Nephron progenitor cell (in vitro differentiated cells): Measurements from ENCODE around the gene MYO7B.

Experiments used
- DNase-seq: peaks from one replicate; pipeline ENCODE4 v3.0.0; 2021
- H3K27ac Mint-ChIP-seq: 2 replicates; pipeline ENCODE4 v1.8.0; 2021; ENCODE audit warnings: mild to moderate bottlenecking, moderate library complexity, mixed read lengths
- H3K27me3 Mint-ChIP-seq: 2 replicates; pipeline ENCODE4 v1.8.0; 2021; ENCODE audit warnings: mild to moderate bottlenecking, low read depth, mixed read lengths; ENCODE audit not compliant: poor library complexity
- H3K36me3 Mint-ChIP-seq: 2 replicates; pipeline ENCODE4 v1.8.0; 2021; ENCODE audit warnings: low read depth, mixed read lengths
- H3K4me1 Mint-ChIP-seq: 2 replicates; pipeline ENCODE4 v1.8.0; 2021; ENCODE audit warnings: mixed read lengths
- H3K4me3 Mint-ChIP-seq: 2 replicates; pipeline ENCODE4 v1.8.0; 2021; ENCODE audit warnings: mild to moderate bottlenecking, moderate library complexity, mixed read lengths
- H3K9me3 Mint-ChIP-seq: 2 replicates; pipeline ENCODE4 v1.8.0; 2021; ENCODE audit warnings: mild to moderate bottlenecking, moderate library complexity, mixed read lengths
- CTCF ChIP-seq: fragments of 200-600 bp; sonication (generic); IDR thresholded peaks from 2 replicates; pipeline ENCODE4 v1.5.0; 2021; ENCODE audit warnings: antibody characterized with exemption

MYO7B gene

GRCh38 chr2:127576433-127577207 is 41.1 kb downstream of the MYO7B start:
- Mint-ChIP-seq H3K9me3 (no peaks in the 10 kb centered on the region), H3K4me1 (peaks cover 45% of the 10 kb centered on the region), H3K36me3 (no peaks in the 10 kb centered on the region), H3K27ac (peak overlapping the region; percentile 42), H3K27me3 (peaks cover 11% of the 10 kb centered on the region), H3K4me3 (no peak overlapping the region)
- DNase-seq = peak; percentile 40
- TF ChIP-seq CTCF = no peak

GRCh38 chr2:127577208-127577475 is 41.7 kb downstream of the MYO7B start:
- no peaks in the 10 kb centered on the region for H3K9me3 Mint-ChIP-seq
- no peak for TF ChIP-seq CTCF
- peak overlapping the region; percentile 42 for H3K27ac Mint-ChIP-seq
- H3K4me3 Mint-ChIP-seq = no peak overlapping the region
- no peak for DNase-seq
- H3K27me3 Mint-ChIP-seq = peaks cover 12% of the 10 kb centered on the region
- peaks cover 45% of the 10 kb centered on the region for H3K4me1 Mint-ChIP-seq
- H3K36me3 Mint-ChIP-seq = no peaks in the 10 kb centered on the region

DNA sequence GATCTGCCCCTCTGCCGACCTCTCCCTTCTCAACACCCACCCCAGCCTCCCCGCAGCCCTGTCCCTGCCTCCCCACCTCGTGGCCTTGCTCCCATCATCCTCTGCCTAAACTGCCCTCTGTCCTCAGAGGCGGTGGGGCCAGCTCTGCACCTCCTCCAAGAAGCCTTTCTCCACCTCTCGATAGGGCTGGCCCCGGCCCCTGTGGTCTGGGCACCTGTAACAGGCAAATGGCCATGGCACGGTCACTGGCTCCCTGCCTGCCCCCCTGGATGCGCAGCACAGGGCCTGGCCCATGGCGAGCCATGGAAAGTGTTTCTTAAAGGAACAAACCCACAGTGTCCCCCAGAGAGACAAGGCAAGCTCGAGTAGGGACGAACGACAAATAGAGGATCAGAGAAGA is 42.0 kb downstream of the MYO7B start:
- Mint-ChIP-seq H3K9me3 (no peaks in the 10 kb centered on the region), H3K27ac (peak overlapping the region; percentile 42), H3K36me3 (no peaks in the 10 kb centered on the region), H3K4me3 (no peak overlapping the region), H3K27me3 (peaks cover 13% of the 10 kb centered on the region), H3K4me1 (peaks cover 42% of the 10 kb centered on the region)
- no peak for TF ChIP-seq CTCF
- no peak for DNase-seq

DNA sequence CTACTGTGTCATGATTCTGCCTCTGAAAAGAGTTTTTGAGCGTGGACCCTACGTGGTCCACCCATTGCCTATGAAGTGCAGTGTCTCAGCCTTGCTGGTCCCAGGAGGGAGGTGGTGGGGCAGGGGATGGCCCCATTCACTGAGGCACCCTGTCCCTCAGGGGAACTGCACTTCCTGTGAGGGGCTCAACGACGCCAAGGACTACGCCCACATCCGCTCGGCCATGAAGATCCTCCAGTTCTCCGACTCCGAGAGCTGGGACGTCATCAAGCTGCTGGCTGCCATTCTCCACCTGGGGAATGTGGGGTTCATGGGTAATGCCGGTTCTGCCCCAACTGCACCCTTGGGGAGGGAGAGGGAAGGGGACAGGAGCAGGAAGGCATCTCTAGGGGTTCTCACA is 42.5 kb downstream of the MYO7B start:
- H3K4me1 Mint-ChIP-seq = peaks cover 37% of the 10 kb centered on the region
- no peak overlapping the region for H3K27ac Mint-ChIP-seq
- no peak for DNase-seq
- H3K36me3 Mint-ChIP-seq = no peaks in the 10 kb centered on the region
- no peaks in the 10 kb centered on the region for H3K9me3 Mint-ChIP-seq
- H3K4me3 Mint-ChIP-seq = no peak overlapping the region
- H3K27me3 Mint-ChIP-seq = peaks cover 8% of the 10 kb centered on the region
- TF ChIP-seq CTCF = no peak

DNA sequence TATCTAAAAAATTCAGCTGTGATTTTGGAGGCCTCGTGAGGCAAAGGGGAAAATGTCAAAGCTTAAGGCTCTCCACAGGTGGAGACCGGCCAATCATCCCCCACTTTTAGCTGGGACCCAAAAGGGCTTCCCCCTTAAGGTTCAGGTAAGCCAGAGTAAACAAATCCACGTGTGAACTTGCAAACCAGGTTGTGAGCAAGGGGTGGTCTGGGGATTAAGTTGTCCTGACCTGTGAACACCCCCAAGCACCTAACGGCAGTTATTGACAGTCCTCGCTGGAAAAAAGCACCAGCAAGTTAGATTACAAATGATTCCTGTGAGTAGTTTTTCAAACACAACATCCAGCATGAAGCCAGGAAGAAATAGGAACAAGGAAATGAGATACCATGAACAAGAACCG is 42.9 kb downstream of the MYO7B start:
- Mint-ChIP-seq H3K9me3 (no peaks in the 10 kb centered on the region), H3K36me3 (no peaks in the 10 kb centered on the region), H3K4me1 (peaks cover 33% of the 10 kb centered on the region), H3K4me3 (no peak overlapping the region), H3K27ac (no peak overlapping the region), H3K27me3 (peaks cover 8% of the 10 kb centered on the region)
- TF ChIP-seq CTCF = no peak
- no peak for DNase-seq

GRCh38 chr2:127579231-127579630 is 43.7 kb downstream of the MYO7B start:
- H3K9me3 Mint-ChIP-seq = no peaks in the 10 kb centered on the region
- peaks cover 8% of the 10 kb centered on the region for H3K27me3 Mint-ChIP-seq
- peaks cover 27% of the 10 kb centered on the region for H3K4me1 Mint-ChIP-seq
- TF ChIP-seq CTCF = no peak
- H3K27ac Mint-ChIP-seq = no peak overlapping the region
- no peaks in the 10 kb centered on the region for H3K36me3 Mint-ChIP-seq
- no peak overlapping the region for H3K4me3 Mint-ChIP-seq
- no peak for DNase-seq
